ENCODE results near the gene SLC16A1. TPM values are rescaled to one million over a fixed set of nuclear protein-coding genes. Genes with fewer than 3 reads are reported as not detected.

The SLC16A1 gene
- total and polyA plus RNA-seq, 2 of the 8 experiments (the other 6 are each of a cell fraction or from before 2014, with no cell fraction given): 435 to 545 TPM

- TF ChIP-seq CHD7 (IDR thresholded peaks at IDR 0.05; ENCODE audit: insufficient replicate concordance, low read length) (no peak), RAD21 (IDR thresholded peaks at IDR 0.05 in 1 of 2, conservative IDR thresholded peaks at IDR 0.05 in 1 of 2; ENCODE audit: low read depth in 2 of 2, low read length in 2 of 2) (peak; percentile 23 to 49; a peak in 3 of 4 replicates), BCL11A (IDR thresholded peaks at IDR 0.05; ENCODE audit: low read depth in 2 of 2, low read length in 2 of 2) (no peak), POLR2AphosphoS5 (IDR thresholded peaks at IDR 0.05; ENCODE audit: low read depth, low read length) (0 out of 2 replicates have a peak, but pooled peaks have one; percentile 3), KDM5A (IDR thresholded peaks at IDR 0.05; ENCODE audit: low read length) (no peak)
- TF ChIP-seq, protein P1, sequence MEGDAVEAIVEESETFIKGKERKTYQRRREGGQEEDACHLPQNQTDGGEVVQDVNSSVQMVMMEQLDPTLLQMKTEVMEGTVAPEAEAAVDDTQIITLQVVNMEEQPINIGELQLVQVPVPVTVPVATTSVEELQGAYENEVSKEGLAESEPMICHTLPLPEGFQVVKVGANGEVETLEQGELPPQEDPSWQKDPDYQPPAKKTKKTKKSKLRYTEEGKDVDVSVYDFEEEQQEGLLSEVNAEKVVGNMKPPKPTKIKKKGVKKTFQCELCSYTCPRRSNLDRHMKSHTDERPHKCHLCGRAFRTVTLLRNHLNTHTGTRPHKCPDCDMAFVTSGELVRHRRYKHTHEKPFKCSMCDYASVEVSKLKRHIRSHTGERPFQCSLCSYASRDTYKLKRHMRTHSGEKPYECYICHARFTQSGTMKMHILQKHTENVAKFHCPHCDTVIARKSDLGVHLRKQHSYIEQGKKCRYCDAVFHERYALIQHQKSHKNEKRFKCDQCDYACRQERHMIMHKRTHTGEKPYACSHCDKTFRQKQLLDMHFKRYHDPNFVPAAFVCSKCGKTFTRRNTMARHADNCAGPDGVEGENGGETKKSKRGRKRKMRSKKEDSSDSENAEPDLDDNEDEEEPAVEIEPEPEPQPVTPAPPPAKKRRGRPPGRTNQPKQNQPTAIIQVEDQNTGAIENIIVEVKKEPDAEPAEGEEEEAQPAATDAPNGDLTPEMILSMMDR (IDR thresholded peaks at IDR 0.05; ENCODE audit: control extremely low read depth in 1 of 3, insufficient read depth in 1 of 3, low read depth in 1 of 3, low read length in 3 of 3): peak; percentile 39 to 67 (median 47)
Observed at GRCh38 chr1:112923959-112924349, 32.0 kb downstream of the SLC16A1 start (continued).

Data from H1 (cell line).